Fibroblast of villous mesenchyme (primary cell): ENCODE measurements around the gene SELENOW. TPM values are rescaled to one million over a fixed set of nuclear protein-coding genes. Genes with fewer than 3 reads are reported as not detected.
"Not testable (repeated sequence)": the region's sequence is repeated elsewhere in the genome, so short reads cannot be mapped to it uniquely, and the experiment has no call there.

Experiments
- DNase-seq: peaks from one replicate; pipeline ENCODE4 v3.0.0-alpha.2; 2010; ENCODE audit warnings: low read depth
- H3K4me3 ChIP-seq: 2 replicates; pipeline ENCODE4 v1.5.1; 2011; ENCODE audit warnings: low read depth, mild to moderate bottlenecking, low read length
- CTCF ChIP-seq: IDR thresholded peaks from 2 replicates; pipeline ENCODE4 v1.5.1; 2012; ENCODE audit warnings: low read depth, mild to moderate bottlenecking, low read length; ENCODE audit not compliant: insufficient read depth
- total RNA-seq: library from RNA; depleted of rRNA; stranded (reverse); fragments of >200 nt; gene quantifications from 2 replicates; pipeline ENCODE4 v1.2.3, GENCODE V29; 2012

The SELENOW gene
- total RNA-seq, 1 donor = 328 TPM

- H3K4me3 ChIP-seq = no peak overlapping the region
- DNase-seq = no peak
- TF ChIP-seq CTCF = no peak
Measured at GRCh38 chr19:47740866-47741519, 37.5 kb upstream of the SELENOW start.

- H3K4me3 ChIP-seq = no peak overlapping the region
- no peak for DNase-seq
- TF ChIP-seq CTCF = no peak
Measured at GRCh38 chr19:47741544-47742140, 36.9 kb upstream of the SELENOW start.

GRCh38 chr19:47742634-47743033, 35.9 kb upstream of the SELENOW start:
- TF ChIP-seq CTCF = no peak
- peak; percentile 54 for DNase-seq
- H3K4me3 ChIP-seq = no peak overlapping the region

GRCh38 chr19:47745010-47745901, 33.2 kb upstream of the SELENOW start, which contains the start of gene NOP53:
Gene NOP53, plus strand, starts transcription at chr19:47745546. Its CDS starts 14 bp downstream, at chr19:47745560.
- TF ChIP-seq CTCF = no peak
- peak within 1 kb of the TSS; percentile 88 for H3K4me3 ChIP-seq
- DNase-seq = peak; percentile 98

- H3K4me3 ChIP-seq = peak overlapping the region; percentile 88
- not testable (repeated sequence) for DNase-seq
Measured at GRCh38 chr19:47746129-47746528, 32.4 kb upstream of the SELENOW start.

GRCh38 chr19:47749326-47749725, 29.2 kb upstream of the SELENOW start:
- DNase-seq = no peak
- no peak overlapping the region for H3K4me3 ChIP-seq
- no peak for TF ChIP-seq CTCF

- no peak for DNase-seq
- H3K4me3 ChIP-seq = no peak overlapping the region
- no peak for TF ChIP-seq CTCF
Measured at GRCh38 chr19:47750752-47751151, 27.8 kb upstream of the SELENOW start.
